HEK293 (cell line): ENCODE results near the gene NEK3.
"Not testable (repeated sequence)": the region's sequence is repeated elsewhere in the genome, so short reads cannot be mapped to it uniquely, and the experiment has no call there.

Experiments
- CTCF ChIA-PET: fragments of 350-600 bp; formaldehyde crosslinking; extraction: SDS; loops from one replicate; lab custom pipeline; 2021; ENCODE audit warnings: antibody characterized with exemption; lab: Yijun Ruan, JAX
- POLR2A ChIA-PET: fragments of 300-600 bp; formaldehyde crosslinking; extraction: SDS; loops from one replicate; lab custom pipeline; 2020; ENCODE audit warnings: antibody characterized with exemption, inconsistent platforms; lab: Yijun Ruan, JAX
- H3K27ac ChIP-seq: fragments of 200-500 bp; sonication (Bioruptor generic); 2 replicates; pipeline ENCODE4 v1.5.1; 2014; ENCODE audit warnings: low read depth, low read length, control low read depth, inconsistent platforms; ENCODE audit errors: extremely low read depth
- H3K36me3 ChIP-seq, 2 experiments: fragments of 200-500 bp in 1 of 2; sonication (Bioruptor generic) in 1 of 2; 1 replicate in 1 of 2; 2 replicates in 1 of 2; pipeline ENCODE4 v1.5.1; 2014 to 2017; ENCODE audit warnings: inconsistent platforms in 2 of 2, low read length in 2 of 2; ENCODE audit not compliant: control insufficient read depth in 2 of 2, insufficient read depth in 1 of 2
- H3K4me1 ChIP-seq: fragments of 200-500 bp; sonication (Bioruptor generic); 2 replicates; pipeline ENCODE4 v1.5.1; 2014; ENCODE audit warnings: mild to moderate bottlenecking, low read length, inconsistent platforms; ENCODE audit not compliant: control insufficient read depth, insufficient read depth
- H3K4me3 ChIP-seq: 2 replicates; pipeline ENCODE4 v1.5.1; 2011; ENCODE audit warnings: low read depth, mild to moderate bottlenecking, control low read depth, low read length, moderate library complexity
- H3K9me3 ChIP-seq: fragments of 200-500 bp; sonication (Bioruptor generic); 2 replicates; pipeline ENCODE4 v1.5.1; 2014; ENCODE audit warnings: low read depth, low read length, inconsistent platforms; ENCODE audit not compliant: control insufficient read depth, insufficient read depth
- KLF9 ChIP-seq: fragments of 450-650 bp; formaldehyde crosslinking; IDR thresholded peaks from 2 replicates; pipeline ENCODE4 v1.5.1; 2016; ENCODE audit warnings: missing biosample characterization, missing genetic modification characterization, low read depth
- MYNN ChIP-seq: fragments of 450-650 bp; formaldehyde crosslinking; IDR thresholded peaks from 2 replicates; pipeline ENCODE4 v1.5.1; 2016; ENCODE audit warnings: missing biosample characterization, missing genetic modification characterization, borderline replicate concordance
- SETDB1 ChIP-seq: IDR thresholded peaks from one replicate; pipeline ENCODE4 v1.6.1; 2017; ENCODE audit warnings: mild to moderate bottlenecking, low read length, moderate library complexity, mixed read lengths; ENCODE audit not compliant: insufficient read length
- SP3 ChIP-seq: fragments of 450-650 bp; formaldehyde crosslinking; IDR thresholded peaks from 2 replicates; pipeline ENCODE4 v1.5.1; 2016; ENCODE audit warnings: missing biosample characterization, missing genetic modification characterization
- ZFP69B ChIP-seq: fragments of 450-650 bp; formaldehyde crosslinking; IDR thresholded peaks from 2 replicates; pipeline ENCODE4 v1.5.1; 2016; ENCODE audit warnings: missing biosample characterization, missing genetic modification characterization
- ZNF132 ChIP-seq: fragments of 450-650 bp; formaldehyde crosslinking; IDR thresholded peaks from 2 replicates; pipeline ENCODE4 v1.5.1; 2017; ENCODE audit warnings: missing biosample characterization, missing genetic modification characterization, borderline replicate concordance
- ZNF324 ChIP-seq: fragments of 450-650 bp; formaldehyde crosslinking; IDR thresholded peaks from 2 replicates; pipeline ENCODE4 v1.5.1; 2016; ENCODE audit warnings: missing biosample characterization, missing genetic modification characterization
- ZNF335 ChIP-seq: fragments of 450-650 bp; formaldehyde crosslinking; conservative IDR thresholded peaks from 2 replicates; pipeline ENCODE4 v1.5.1; 2016; ENCODE audit warnings: missing biosample characterization, missing genetic modification characterization
- ZNF404 ChIP-seq: fragments of 450-650 bp; formaldehyde crosslinking; IDR thresholded peaks from 2 replicates; pipeline ENCODE4 v1.5.1; 2017; ENCODE audit warnings: missing biosample characterization, missing genetic modification characterization
- ZNF518A ChIP-seq: fragments of 450-650 bp; formaldehyde crosslinking; conservative IDR thresholded peaks from 2 replicates; pipeline ENCODE4 v1.5.1; 2016; ENCODE audit warnings: low read depth, missing biosample characterization, missing genetic modification characterization
- ZNF561 ChIP-seq: fragments of 450-650 bp; IDR thresholded peaks from 2 replicates; pipeline ENCODE4 v1.5.1; 2018; ENCODE audit warnings: missing biosample characterization, missing genetic modification characterization, borderline replicate concordance
- ZNF596 ChIP-seq: fragments of 450-650 bp; IDR thresholded peaks from 2 replicates; pipeline ENCODE4 v1.5.0; 2018; ENCODE audit warnings: missing biosample characterization, mild to moderate bottlenecking, missing genetic modification characterization, moderate library complexity
- ZNF600 ChIP-seq: fragments of 450-650 bp; formaldehyde crosslinking; IDR thresholded peaks from 2 replicates; pipeline ENCODE4 v1.5.1; 2016; ENCODE audit warnings: missing biosample characterization, missing genetic modification characterization
- ZNF660 ChIP-seq: fragments of 450-650 bp; IDR thresholded peaks from 2 replicates; pipeline ENCODE4 v1.5.1; 2018; ENCODE audit warnings: missing biosample characterization, mild to moderate bottlenecking, missing genetic modification characterization
- ZSCAN23 ChIP-seq: fragments of 450-650 bp; formaldehyde crosslinking; IDR thresholded peaks from 2 replicates; pipeline ENCODE4 v1.5.1; 2016; ENCODE audit warnings: missing biosample characterization, missing genetic modification characterization
- TF ChIP-seq, protein P1 (sequence below): fragments of 450-650 bp; IDR thresholded peaks from 2 replicates; pipeline ENCODE4 v1.5.1; 2018; ENCODE audit warnings: missing biosample characterization, mild to moderate bottlenecking, missing genetic modification characterization
- TF ChIP-seq, protein P2 (sequence below): fragments of 450-650 bp; formaldehyde crosslinking; optimal IDR thresholded peaks from 2 replicates; pipeline ENCODE3; 2016; ENCODE audit warnings: missing biosample characterization, mild to moderate bottlenecking, missing genetic modification characterization

NEK3 gene

GRCh38 chr13:52159159-52159982 is at the start of gene NEK3 (continued):
- TF ChIP-seq ZNF518A (0 out of 2 replicates have a peak, but pooled peaks have one; percentile 23), ZNF132 (tag by site-specific recombination) (no peak), ZNF324 (tag by site-specific recombination) (0 out of 2 replicates have a peak, but pooled peaks have one; percentile 37), ZNF335 (tag by site-specific recombination) (peak; percentile 73), ZNF600 (tag by site-specific recombination) (peak; percentile 87), ZFP69B (tag by site-specific recombination) (no peak; the same call in 1 of the 2 replicates), ZSCAN23 (no peak), SP3 (tag by site-specific recombination) (no peak), ZNF660 (tag by site-specific recombination) (peak; percentile 69), KLF9 (tag by site-specific recombination) (peak; percentile 66; the same call in 1 of the 2 replicates), ZNF404 (tag by site-specific recombination) (no peak), ZNF561 (tag by site-specific recombination) (peak; percentile 57; the same call in 1 of the 2 replicates), MYNN (tag by site-specific recombination) (0 out of 2 replicates have a peak, but pooled peaks have one; percentile 19), ZNF596 (tag by site-specific recombination) (peak; percentile 51), SETDB1 (peak; percentile 72)
- TF ChIP-seq, protein P1, sequence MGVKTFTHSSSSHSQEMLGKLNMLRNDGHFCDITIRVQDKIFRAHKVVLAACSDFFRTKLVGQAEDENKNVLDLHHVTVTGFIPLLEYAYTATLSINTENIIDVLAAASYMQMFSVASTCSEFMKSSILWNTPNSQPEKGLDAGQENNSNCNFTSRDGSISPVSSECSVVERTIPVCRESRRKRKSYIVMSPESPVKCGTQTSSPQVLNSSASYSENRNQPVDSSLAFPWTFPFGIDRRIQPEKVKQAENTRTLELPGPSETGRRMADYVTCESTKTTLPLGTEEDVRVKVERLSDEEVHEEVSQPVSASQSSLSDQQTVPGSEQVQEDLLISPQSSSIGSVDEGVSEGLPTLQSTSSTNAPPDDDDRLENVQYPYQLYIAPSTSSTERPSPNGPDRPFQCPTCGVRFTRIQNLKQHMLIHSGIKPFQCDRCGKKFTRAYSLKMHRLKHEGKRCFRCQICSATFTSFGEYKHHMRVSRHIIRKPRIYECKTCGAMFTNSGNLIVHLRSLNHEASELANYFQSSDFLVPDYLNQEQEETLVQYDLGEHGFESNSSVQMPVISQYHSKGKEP = peak; percentile 42; the same call in 1 of the 2 replicates
- TF ChIP-seq, protein P2, sequence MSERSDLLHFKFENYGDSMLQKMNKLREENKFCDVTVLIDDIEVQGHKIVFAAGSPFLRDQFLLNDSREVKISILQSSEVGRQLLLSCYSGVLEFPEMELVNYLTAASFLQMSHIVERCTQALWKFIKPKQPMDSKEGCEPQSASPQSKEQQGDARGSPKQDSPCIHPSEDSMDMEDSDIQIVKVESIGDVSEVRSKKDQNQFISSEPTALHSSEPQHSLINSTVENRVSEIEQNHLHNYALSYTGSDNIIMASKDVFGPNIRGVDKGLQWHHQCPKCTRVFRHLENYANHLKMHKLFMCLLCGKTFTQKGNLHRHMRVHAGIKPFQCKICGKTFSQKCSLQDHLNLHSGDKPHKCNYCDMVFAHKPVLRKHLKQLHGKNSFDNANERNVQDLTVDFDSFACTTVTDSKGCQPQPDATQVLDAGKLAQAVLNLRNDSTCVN = peak; percentile 97

GRCh38 chr13:52208384-52208783 is 49.0 kb upstream of the NEK3 start:
- H3K4me3 ChIP-seq, H3K4me1 ChIP-seq, H3K36me3 ChIP-seq, POLR2A ChIA-PET, H3K9me3 ChIP-seq, CTCF ChIA-PET, H3K27ac ChIP-seq: not testable (repeated sequence)

DNA sequence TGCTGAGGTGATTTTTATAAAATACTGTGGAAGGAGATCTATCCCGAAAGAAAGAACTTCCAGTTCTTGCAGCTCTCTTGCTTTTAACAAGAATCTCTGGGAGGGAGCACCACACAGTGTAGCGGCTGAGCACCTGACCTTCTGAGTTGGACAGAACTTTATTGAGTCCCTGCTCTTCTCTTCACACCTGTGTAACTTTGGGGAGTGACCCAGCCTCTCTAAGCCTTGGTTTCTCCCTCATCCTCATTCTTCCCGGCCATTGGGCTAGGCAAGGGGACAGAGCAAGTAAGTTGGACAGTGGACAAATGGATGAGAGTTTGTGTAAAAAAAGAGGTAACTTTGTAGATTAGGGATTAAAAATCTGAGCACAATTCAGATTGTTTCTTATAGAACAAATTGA is 48.5 kb upstream of the NEK3 start:
- H3K36me3 ChIP-seq, CTCF ChIA-PET, H3K4me3 ChIP-seq, H3K9me3 ChIP-seq, POLR2A ChIA-PET, H3K27ac ChIP-seq, H3K4me1 ChIP-seq: not testable (repeated sequence)

- H3K27ac ChIP-seq, H3K4me1 ChIP-seq, CTCF ChIA-PET, POLR2A ChIA-PET, H3K9me3 ChIP-seq, H3K36me3 ChIP-seq, H3K4me3 ChIP-seq: not testable (repeated sequence)
These were observed 47.9 kb upstream of the NEK3 start for GRCh38 chr13:52207337-52207736.

GRCh38 chr13:52204546-52204945 is 45.1 kb upstream of the NEK3 start:
- H3K4me3 ChIP-seq, H3K27ac ChIP-seq, H3K9me3 ChIP-seq, POLR2A ChIA-PET, CTCF ChIA-PET, H3K36me3 ChIP-seq, H3K4me1 ChIP-seq: not testable (repeated sequence)
